H1 (cell line): ENCODE data around the gene PDCD10.

Experiments used
- EP300 ChIP-seq, 2 experiments: IDR thresholded peaks; 1 replicate in 1 of 2; 2 replicates in 1 of 2; pipeline ENCODE4 v1.6.1; 2011 to 2012; ENCODE audit warnings: low read depth in 2 of 2, low read length in 2 of 2, mild to moderate bottlenecking in 2 of 2, borderline replicate concordance in 1 of 2, inconsistent platforms in 1 of 2, moderate library complexity in 1 of 2
- EZH2 ChIP-seq: fragments of 200-600 bp; sonication (generic); IDR thresholded peaks from 2 replicates; pipeline ENCODE4 v1.7.1; 2012; ENCODE audit warnings: low read depth, mild to moderate bottlenecking, moderate library complexity, low read length, inconsistent platforms; ENCODE audit not compliant: severe bottlenecking
- POLR2AphosphoS5 ChIP-seq: IDR thresholded peaks from 2 replicates; pipeline ENCODE4 v1.6.1; 2011; ENCODE audit warnings: low read depth, low read length
- SUZ12 ChIP-seq: fragments of 200-600 bp; sonication (generic); IDR thresholded peaks from 2 replicates; pipeline ENCODE4 v1.6.1; 2012; ENCODE audit warnings: mild to moderate bottlenecking, inconsistent platforms, low read length, moderate library complexity, mixed read lengths
- TAF1 ChIP-seq: IDR thresholded peaks from 2 replicates; pipeline ENCODE4 v1.6.1; 2011; ENCODE audit warnings: mild to moderate bottlenecking, low read depth, low read length
- YY1 ChIP-seq: IDR thresholded peaks from 2 replicates; pipeline ENCODE4 v1.6.1; 2011; ENCODE audit warnings: low read depth, mild to moderate bottlenecking, low read length
- TF ChIP-seq, protein P1 (sequence below), 3 experiments: IDR thresholded peaks; 1 replicate in 2 of 3; 2 replicates in 1 of 3; pipeline versions ENCODE4 v1.5.1 to v1.6.1; 2011; ENCODE audit warnings: low read length in 3 of 3, mild to moderate bottlenecking in 3 of 3, inconsistent platforms in 2 of 3, low read depth in 1 of 3, moderate library complexity in 1 of 3; ENCODE audit not compliant: insufficient read depth in 1 of 3; ENCODE audit errors: control extremely low read depth in 1 of 3
- TF ChIP-seq, protein P2 (sequence below): IDR thresholded peaks from 2 replicates; pipeline ENCODE4 v1.6.1; 2011; ENCODE audit warnings: low read length, improper control_type of control experiment
- TF ChIP-seq, protein P3 (sequence below): IDR thresholded peaks from 2 replicates; pipeline ENCODE4 v1.6.1; 2012; ENCODE audit warnings: low read length, inconsistent platforms

DNA sequence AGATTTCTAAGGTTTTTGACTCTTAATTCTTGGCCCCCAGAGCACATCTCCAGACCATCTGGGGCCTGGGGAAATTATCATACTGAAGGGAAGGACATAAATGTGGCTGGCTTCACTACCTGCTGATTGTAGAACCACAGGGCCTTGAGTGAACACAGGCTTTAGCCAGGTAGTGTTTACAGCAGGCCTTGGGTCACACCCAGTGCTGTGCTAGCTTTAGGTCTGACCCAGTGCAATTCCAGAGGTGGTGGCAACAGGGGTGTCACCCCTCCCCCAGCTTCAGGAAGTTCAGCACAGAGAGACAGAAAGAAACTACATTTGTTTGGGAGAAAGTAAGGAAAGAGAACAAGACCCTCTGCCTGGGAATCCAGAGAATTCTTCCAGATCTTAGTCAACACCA lies 24.1 kb downstream of the PDCD10 start:
- TF ChIP-seq TAF1, result no peak
- TF ChIP-seq, protein P1, sequence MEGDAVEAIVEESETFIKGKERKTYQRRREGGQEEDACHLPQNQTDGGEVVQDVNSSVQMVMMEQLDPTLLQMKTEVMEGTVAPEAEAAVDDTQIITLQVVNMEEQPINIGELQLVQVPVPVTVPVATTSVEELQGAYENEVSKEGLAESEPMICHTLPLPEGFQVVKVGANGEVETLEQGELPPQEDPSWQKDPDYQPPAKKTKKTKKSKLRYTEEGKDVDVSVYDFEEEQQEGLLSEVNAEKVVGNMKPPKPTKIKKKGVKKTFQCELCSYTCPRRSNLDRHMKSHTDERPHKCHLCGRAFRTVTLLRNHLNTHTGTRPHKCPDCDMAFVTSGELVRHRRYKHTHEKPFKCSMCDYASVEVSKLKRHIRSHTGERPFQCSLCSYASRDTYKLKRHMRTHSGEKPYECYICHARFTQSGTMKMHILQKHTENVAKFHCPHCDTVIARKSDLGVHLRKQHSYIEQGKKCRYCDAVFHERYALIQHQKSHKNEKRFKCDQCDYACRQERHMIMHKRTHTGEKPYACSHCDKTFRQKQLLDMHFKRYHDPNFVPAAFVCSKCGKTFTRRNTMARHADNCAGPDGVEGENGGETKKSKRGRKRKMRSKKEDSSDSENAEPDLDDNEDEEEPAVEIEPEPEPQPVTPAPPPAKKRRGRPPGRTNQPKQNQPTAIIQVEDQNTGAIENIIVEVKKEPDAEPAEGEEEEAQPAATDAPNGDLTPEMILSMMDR (IDR thresholded peaks at IDR 0.05; ENCODE audit: control extremely low read depth in 1 of 3, insufficient read depth in 1 of 3, low read depth in 1 of 3, low read length in 3 of 3), result no peak
- TF ChIP-seq, protein P2, sequence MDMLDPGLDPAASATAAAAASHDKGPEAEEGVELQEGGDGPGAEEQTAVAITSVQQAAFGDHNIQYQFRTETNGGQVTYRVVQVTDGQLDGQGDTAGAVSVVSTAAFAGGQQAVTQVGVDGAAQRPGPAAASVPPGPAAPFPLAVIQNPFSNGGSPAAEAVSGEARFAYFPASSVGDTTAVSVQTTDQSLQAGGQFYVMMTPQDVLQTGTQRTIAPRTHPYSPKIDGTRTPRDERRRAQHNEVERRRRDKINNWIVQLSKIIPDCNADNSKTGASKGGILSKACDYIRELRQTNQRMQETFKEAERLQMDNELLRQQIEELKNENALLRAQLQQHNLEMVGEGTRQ, result no peak
- TF ChIP-seq POLR2AphosphoS5, result no peak
- TF ChIP-seq, protein P3, sequence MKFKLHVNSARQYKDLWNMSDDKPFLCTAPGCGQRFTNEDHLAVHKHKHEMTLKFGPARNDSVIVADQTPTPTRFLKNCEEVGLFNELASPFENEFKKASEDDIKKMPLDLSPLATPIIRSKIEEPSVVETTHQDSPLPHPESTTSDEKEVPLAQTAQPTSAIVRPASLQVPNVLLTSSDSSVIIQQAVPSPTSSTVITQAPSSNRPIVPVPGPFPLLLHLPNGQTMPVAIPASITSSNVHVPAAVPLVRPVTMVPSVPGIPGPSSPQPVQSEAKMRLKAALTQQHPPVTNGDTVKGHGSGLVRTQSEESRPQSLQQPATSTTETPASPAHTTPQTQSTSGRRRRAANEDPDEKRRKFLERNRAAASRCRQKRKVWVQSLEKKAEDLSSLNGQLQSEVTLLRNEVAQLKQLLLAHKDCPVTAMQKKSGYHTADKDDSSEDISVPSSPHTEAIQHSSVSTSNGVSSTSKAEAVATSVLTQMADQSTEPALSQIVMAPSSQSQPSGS, result no peak
- no peak for TF ChIP-seq YY1
- TF ChIP-seq EZH2, result no peak
- TF ChIP-seq SUZ12, result no peak
- TF ChIP-seq EP300 (IDR thresholded peaks at IDR 0.05; ENCODE audit: borderline replicate concordance in 1 of 2, low read depth in 2 of 2, low read length in 2 of 2), result no peak
